Hematopoietic multipotent progenitor cell (in vitro differentiated cells): Measurements from ENCODE around the gene EHD1. TPM values are rescaled to one million over a fixed set of nuclear protein-coding genes. Genes with fewer than 3 reads are reported as not detected.
A peak's percentile ranks its signal among the peaks of the same experiment; 100 is the strongest.

Experiments
- DNase-seq, 3 donors: peaks; one replicate each; pipeline ENCODE4 v3.0.0-alpha.2; 2011 to 2015; ENCODE audit warnings: low read depth in 2 of 3, low spot score in 2 of 3
- total RNA-seq: library from RNA; depleted of rRNA; stranded (reverse); fragments of >200 nt; gene quantifications from one replicate; pipeline ENCODE4 v1.2.3, GENCODE V29; 2012

The EHD1 gene
- total RNA-seq, 1 donor: 105 TPM

GRCh38 chr11:64891880-64892279, 13.5 kb upstream of the EHD1 start:
- no peak for DNase-seq

GRCh38 chr11:64891215-64891848, 12.9 kb upstream of the EHD1 start:
- no peak for DNase-seq

GRCh38 chr11:64890522-64890939, 12.1 kb upstream of the EHD1 start:
- no peak for DNase-seq

- peak in 2 of 3 donors; percentile 34 to 36 for DNase-seq
These were observed 10.5 kb upstream of the EHD1 start for GRCh38 chr11:64888729-64889511.

- no peak for DNase-seq
These were observed 9.9 kb upstream of the EHD1 start for GRCh38 chr11:64888406-64888728.

GRCh38 chr11:64887757-64888405, 9.5 kb upstream of the EHD1 start:
- peak; percentile 72 to 85 (median 76) for DNase-seq

- no peak for DNase-seq
These were observed 8.9 kb upstream of the EHD1 start for GRCh38 chr11:64887234-64887756.

GRCh38 chr11:64885367-64886286, 7.2 kb upstream of the EHD1 start:
- peak in 2 of 3 donors; percentile 31 to 41 for DNase-seq

GRCh38 chr11:64884019-64884418, 5.6 kb upstream of the EHD1 start:
- no peak for DNase-seq

- DNase-seq: no peak
These were observed 5.2 kb upstream of the EHD1 start for GRCh38 chr11:64883575-64883974.

GRCh38 chr11:64882243-64882642, 3.8 kb upstream of the EHD1 start:
- no peak for DNase-seq

GRCh38 chr11:64881476-64881875, 3.1 kb upstream of the EHD1 start:
- DNase-seq: no peak

GRCh38 chr11:64880240-64881001, 2.0 kb upstream of the EHD1 start:
- DNase-seq: peak in 1 of 3 donors; percentile 43

- no peak for DNase-seq
These were observed 951 bp upstream of the EHD1 start for GRCh38 chr11:64879244-64879900.

- DNase-seq: no peak
These were observed 263 bp downstream of the EHD1 start for GRCh38 chr11:64878223-64878493.

- DNase-seq: no peak
These were observed 815 bp downstream of the EHD1 start for GRCh38 chr11:64877390-64878222.

GRCh38 chr11:64876835-64877341, 1.5 kb downstream of the EHD1 start:
- no peak for DNase-seq

GRCh38 chr11:64876229-64876750, 2.1 kb downstream of the EHD1 start:
- DNase-seq: no peak
